ENCODE data around the gene CTIF.

Gene CTIF

DNA sequence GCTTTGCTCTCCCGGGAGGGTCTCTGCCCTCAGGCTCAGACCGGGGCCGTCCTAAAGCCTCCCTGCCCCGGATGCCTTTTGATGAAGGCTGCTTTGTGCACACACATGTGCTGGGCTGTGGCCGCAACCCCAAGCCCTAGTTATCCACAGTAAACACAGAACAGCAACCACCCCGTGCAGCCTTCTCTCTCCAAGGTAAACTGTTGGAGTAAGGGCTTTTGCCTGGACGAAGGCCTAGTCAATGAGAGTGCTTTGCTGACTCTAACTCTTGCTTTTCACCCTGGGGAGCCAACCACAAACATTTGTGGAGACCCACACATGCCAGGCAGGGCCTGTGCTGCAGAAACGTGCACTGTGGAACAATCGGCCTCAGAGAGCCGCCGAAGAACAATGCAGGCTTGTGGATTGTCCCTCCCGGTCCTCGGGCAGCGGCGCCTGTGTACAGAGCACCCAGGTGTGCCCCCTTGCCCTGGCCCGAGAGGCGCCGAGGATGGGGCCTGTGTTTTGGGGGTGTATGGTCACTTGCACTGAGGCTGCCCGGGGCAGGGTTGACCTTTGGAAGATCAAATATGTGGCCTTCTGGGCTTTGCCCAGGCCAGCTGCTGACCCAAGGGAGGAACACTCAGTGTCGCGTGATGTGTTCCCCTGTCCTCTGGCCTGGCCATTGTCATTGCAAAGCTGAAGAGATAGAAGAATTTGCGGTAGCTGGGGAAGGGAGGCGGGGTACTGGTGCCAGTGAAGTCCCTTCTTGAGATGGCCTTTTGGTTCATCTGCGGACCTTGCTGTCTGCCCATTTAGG, 37.0 kb downstream of the CTIF start:
- DNase-seq, result no peak

DNA sequence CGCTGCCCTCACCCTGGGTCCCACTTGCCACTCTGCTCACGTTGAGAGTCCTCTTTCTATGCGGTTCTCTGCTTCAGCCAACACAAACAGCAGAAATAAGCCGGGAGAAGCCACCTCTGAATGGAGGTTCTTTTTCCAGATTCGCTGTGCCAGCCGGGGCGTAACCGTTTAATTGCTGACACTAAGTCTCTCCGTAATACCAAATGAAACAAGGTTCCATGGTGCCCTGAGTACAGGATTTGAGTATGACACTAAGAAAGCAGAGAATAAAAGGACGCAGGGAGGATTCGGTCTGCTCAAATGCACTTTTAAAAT, 37.6 kb downstream of the CTIF start:
- no peak for DNase-seq

DNA sequence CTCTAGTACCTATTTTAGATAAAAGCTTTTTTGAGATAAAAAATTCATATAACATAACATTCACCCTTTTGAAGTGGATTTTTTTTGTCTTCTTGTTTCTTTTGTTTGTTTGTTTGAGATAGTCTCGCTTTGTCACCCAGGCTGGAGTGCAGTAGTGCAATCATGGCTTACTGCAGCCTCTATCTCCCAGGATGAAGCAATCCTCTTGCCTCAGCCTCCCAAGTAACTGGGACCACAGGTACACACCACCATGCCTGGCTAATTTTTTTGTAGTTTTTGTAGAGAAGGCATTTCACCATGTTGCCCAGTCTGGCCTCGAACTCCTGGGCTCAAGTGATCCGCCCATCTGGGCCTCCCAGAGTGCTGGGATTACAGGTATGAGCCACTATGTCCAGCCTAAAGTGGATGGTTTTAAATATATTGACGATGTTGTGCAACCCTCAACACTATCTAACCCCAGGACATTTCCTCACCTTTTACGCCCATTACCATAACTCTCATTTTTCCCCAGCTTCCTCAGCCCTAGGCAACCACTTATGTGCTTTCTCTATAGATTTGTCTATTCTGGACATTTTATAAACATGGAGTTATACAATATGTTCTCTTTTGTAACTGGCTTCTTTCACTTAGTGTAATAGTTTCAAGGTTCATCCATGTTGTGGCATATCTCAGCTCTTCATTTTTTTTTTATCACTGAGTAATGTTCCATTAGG, 38.8 kb downstream of the CTIF start:
- no peak for DNase-seq

DNA sequence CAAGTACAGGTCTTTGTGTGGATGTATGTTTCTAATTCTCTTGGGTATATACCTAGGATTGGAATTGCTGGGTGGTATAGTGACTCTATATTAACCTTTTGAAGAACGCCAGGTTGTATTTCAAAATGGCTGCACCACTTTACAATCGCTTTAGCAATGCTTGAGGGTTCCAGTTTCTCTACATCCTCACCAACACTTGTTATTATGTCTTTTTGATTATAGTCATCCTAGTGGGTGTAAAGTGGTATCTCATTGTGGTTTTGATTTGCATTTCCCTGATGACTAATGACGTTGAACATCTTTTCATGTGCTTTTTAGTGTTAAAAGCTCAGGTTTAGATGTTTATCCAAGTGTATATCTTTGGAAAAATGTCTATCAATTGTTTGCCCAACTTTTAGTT, 39.5 kb downstream of the CTIF start:
- DNase-seq, result no peak

DNA sequence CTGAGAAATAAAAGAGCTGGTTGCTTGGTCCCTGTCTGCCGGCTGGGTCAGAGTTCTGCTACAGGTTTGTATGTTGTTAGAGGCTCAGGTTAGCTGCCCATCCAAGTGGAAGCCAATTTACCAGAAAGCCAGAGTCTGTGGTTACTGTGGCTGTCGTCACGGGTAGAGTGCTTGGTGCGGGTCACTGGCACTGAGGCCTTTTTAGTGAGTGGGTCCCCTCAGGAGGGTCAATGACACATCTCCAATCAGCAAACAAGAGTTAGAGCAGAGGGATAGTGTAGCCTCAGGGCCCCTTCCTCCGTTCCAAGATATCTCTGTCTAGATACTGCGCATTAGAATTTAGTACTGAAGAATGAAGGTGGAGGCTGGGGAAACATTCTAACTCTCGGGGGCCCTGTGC, 41.2 kb downstream of the CTIF start:
- no peak for DNase-seq

DNA sequence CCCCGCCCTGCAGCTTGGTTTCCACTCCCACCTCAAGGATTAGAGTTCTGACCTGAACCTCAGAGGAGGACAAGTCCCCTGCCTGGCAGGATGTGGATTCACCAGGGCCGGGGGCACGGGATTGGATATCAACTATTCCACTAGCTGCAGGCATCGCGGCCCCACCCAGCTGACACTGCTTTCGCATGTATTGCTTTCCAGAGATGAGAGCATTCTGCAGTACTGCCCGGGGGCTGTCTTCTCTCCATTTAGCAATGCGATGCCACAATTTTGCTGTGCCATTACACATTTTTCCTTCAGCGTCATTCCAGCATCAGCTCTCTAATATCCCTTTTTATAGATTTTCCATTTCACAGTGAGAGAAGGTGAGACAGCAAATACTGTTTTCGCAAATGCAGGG, 42.0 kb downstream of the CTIF start:
- DNase-seq, result no peak

DNA sequence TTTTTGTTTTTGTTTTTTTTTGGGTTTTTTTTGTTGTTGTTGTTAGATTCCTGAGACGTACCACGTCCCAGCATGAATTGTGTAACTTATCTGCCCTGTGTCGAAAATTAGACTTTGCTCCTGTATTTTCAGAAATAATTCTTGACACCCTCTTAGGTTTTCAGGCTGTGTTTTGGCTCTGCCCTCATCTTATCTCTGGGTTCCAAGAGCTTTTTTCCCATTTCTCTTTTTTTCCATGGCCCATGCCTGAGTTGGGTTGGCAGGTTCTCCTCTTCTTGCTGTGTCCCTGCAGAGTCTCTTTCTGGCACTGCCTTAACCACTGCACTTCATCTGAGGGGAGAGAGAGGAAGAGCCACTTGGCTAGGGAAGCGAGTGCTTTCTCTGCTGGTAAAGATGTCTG, 42.4 kb downstream of the CTIF start:
- no peak for DNase-seq

DNA sequence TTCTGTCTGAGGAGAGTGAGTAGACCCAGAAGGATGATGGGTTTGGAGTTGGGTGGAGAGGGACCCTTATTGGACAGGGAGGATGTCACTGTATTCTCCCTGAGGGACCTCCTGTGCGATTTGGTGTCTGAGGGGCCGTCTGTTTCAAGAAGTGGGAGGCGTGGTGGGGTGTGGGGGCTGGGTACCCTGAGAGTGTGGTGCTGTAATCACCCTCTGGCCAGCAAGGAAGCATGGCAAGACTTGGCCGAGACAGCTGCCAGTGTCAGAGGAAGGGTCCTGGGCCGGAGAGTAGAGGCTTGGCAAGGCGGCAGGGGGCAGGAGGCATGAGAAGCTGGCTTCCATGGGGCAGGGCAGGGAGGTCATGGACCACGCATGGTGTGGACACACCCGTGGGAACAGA, 43.1 kb downstream of the CTIF start:
- no peak for DNase-seq

DNA sequence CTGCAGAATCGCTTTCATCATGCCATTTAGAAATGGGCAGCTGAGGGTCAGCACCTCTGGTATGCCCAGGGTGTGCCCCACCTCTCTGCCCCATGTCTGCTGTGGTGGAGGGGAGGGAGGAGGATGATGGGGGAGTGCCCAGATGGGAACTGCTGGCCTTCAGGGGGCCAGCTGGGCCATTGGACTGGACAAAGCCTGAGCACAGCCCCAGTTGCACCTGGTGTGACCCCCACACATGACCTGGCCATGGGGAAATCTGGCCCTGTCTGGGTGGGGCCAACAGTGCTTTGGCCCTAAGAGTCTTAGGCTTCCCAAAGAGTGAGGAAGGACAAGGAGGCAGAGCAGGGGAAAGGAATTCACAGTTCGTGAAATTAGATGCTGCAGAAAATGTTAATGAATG, 44.1 kb downstream of the CTIF start:
- no peak for DNase-seq

DNA sequence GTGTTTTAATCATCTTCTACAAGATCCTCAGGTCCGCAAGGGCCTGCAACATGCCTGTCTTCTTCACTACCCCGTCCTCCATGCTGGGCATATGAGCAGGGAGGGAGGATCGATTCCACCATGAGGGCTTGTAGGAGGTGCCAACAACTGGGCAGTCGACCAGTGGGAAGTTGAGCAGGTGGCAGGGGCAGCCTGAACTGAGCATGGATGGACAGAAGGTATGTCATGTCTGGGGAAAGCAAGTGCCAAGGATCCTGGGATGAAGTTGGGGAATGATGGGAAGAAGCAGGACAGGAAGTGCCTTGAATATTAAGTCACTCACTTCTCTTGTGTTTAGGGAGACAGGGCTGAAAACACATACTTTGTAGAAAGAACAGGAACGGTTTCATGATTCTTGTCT, 44.7 kb downstream of the CTIF start:
- no peak for DNase-seq

DNA sequence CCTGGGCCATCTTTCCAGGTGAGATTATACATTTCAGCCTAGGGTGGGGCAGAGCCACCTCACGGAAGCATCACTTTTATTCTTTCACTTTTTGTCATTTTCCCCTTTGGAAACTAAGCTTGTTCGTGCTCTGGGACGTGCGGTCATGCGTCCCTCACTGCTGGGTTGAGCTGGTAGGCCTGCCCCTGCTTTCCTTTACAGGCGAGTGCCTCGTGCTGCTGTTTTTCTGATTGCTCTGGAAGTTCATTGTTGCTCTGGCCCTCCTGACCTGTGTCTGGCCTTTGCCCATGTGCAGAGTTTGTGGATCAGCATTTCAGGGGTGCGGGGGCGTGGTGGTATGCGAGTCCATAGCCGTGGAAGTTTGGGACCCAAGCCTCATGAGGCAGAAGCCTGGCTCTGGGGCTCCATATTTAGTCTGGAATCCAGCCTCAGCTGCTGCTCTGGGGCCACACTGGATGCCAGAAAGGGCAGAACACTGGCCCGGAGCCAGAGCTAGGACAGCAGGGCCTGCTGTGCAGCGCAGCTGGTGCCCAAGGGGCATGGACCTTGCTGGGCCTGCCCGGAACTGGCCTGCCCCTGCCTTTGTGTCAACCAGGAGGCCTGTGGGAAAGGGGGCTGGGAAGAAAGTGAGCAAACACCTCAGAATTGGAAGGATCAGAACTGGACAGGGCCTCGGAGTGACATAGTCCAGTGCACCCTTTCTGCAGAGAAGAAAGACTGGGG, 51.1 kb downstream of the CTIF start:
- DNase-seq, result no peak

DNA sequence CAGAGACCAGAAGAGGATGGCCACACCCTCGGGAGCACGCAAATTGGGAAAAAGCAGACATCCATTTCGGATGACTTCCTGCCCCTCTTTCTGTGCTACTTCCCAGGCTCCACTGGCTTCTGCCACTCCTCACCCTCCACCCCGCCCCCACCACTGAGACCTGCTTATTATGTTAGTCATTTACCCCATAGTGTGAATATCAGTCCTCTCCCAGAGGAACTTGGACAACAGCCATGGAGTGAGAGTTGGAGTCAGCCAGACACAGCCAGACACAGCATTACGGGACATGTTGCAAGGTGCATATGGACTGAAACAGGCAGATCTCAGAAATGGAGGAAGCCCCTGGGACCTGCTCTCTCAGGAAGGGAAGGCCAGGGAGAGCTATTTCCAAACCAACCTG, 51.8 kb downstream of the CTIF start:
- no peak for DNase-seq

DNA sequence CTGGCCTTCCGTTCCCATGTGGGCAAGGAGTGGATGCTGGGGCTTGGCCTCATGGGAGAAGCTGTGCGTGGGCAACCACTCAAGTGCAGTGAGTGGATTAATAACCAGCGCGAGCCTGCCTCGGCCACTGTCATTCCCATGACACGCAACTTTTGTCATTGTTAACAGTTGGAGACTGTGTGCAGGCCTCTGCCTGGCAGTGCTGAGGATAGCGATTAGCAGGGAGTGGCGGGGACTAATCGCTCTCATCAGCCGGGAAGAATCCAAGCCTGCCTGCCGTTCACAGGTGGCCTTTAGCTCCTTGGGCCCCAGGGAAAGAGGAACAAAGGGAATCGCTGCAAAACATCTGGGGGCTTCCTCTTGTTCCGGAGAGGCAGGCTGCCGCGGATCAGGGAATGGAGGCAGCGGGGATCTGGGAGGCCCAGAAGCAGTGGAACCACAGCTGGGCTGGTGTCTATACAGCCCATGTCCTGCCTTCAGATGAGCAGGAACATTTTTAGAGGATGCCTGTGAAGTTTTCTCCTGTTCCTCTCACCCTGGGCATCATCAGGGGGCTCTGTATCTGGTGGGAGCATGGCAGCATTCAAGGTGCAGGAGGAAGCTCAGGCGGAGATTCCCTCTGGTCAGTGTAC, 53.8 kb downstream of the CTIF start:
- no peak for DNase-seq

DNA sequence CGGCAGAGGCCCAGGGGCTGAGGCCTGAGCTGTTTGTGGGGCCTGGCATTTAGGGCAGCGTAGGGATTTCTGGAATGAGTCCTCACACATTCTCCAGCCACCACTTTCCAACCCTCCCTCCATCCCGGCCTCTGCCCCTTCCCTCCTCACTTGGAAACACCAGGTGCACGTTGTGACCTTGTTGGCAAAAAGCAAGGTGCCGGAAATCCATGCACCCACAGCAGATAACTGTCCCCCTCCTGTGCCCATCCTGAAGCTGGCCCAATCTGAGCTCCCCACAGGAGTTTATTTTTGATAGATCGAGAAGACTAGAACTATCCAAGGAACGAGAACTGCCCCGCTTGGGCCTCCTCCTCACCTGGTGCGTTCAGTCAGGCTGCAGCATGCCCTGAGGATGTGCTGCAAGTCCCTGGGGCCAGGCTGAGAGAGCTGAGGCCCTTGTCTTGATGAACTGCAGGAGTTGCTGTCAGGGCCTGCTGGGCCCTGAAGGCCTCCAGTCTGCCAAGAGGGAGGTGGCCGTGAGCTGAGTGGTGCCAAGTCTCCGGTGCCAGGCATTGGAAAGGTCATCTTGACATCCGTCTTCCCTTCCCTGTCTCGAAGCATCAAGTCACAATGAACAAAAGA, 55.8 kb downstream of the CTIF start:
- no peak for DNase-seq

DNA sequence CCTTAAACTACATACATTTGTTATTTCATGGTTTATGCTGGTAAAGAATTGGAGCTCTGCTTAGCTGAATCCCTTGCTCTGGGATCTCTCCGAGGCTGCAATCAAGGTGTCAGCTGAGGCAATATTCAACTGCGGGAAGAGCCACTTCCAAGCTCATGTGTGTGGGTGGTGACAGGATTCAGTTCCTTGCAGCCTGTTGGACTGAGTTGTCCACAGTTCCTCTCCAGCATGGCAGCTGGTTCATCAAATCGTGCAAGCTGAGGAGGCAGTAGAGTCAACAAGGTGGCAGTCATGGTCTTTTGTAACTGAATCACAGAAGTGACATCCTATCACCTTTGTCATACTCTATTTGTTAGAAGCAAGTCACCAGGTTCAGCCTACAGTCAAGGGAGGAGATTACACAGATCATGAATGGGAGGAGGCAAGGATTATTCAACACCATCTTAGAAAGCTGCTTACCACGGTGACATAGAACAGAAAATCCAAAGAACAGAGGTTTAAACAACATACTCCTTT, 56.9 kb downstream of the CTIF start:
- no peak for DNase-seq

DNA sequence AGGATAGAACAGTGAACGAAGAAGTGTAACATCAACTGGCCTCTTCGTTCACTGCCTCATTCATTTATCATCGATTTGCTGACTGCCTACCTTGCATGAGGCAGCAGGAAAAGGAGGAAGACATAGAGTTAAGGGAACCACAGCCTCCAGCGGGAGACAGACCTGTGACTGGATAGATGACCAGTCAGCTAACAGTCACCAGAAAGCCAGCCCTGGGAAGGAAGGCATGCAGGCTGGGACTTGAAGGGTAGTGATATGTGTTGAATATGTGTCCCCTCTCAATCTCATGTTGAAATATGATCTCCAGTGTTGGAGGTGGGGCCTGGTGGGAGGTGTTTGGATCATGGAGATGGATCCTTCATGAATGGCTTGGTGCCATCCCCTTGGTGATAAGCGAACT, 58.3 kb downstream of the CTIF start:
- DNase-seq, result no peak

DNA sequence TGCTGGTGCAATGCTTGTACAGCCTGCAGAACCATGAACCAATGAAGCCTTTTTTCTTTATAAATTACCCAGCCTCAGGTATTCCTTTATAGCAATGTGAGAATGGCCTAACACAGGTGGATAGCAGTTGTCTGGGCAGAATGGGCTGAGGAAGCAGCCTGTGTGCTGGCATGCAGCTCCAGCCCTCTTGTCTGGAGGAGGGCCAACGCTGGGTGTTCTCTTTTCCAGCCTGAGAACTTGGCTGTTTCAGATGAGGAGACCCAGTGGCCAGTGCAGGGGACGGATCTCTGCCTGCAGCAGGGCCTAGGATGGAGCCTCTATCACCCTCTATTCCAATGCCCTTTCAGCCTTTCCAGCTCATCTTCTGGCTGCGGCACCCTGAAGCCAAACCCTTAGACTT, 58.8 kb downstream of the CTIF start:
- no peak for DNase-seq

DNA sequence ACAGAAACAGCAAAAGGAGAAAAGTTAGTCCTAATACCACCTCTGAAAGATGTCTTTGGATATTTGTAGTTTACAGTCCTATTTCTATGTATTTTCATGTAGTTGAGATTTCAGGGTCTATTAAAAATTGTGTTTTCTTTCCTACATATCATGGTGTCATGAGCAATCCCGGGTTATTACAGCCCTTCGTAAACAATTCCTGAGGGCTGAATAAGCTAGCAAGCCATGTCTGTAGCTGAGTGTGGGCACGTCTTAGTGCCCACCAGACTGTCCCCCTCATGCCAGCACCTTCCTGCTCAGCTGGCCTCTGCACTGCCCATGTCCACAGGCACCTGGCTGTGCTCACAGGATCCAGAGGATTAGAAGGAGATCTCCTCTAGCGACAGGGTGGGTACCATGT, 60.6 kb downstream of the CTIF start:
- DNase-seq, result no peak

DNA sequence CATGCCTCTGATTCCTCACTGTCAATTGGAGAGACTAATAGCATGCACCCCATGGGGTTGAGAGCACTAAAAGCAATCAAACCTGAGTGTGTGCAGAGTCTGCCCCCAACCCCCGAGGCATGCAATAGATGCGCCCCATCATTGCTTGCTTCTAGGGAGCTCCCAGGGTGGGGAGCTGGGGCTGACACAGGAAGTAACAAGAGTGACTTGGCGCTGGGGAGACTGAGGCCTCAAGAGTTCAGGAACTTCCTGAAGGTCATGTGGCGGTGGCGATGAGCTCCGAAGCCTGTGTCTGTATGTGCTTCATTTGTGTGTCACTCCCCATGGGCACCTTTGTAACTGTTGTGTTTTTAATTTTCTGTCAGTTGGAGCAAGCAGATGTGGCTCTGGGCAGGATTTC, 61.2 kb downstream of the CTIF start:
- DNase-seq, result no peak

DNA sequence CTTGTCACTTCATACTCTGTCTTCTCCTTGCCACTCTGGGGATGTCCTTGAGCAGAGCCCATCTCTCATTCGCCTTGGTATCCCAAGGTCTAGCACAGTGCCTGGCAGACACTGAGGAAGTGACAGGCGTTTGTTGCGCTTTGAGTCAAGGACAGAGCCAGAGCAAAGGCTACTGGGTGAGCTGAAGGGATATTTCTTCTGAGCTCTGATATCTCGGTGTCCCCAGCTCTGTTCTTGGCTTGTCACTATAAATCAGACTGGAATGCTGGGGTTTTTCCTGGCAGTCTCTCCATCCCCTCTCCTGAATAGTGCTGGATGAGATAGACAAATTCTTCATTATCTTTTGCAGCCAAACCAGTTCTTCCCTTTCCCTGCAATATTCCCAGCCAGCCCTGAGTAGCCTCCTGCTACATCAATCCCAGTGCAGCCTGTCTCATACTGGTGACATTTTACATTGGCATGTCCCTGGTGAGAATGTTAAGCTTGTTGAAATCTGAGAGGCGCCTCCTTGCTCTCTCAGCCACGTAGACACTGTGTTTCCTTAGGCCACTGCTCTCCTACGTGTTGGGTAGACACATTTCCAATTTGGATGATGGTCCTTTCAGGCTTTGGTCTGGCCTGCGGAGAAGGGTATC, 61.7 kb downstream of the CTIF start:
- DNase-seq, result no peak

DNA sequence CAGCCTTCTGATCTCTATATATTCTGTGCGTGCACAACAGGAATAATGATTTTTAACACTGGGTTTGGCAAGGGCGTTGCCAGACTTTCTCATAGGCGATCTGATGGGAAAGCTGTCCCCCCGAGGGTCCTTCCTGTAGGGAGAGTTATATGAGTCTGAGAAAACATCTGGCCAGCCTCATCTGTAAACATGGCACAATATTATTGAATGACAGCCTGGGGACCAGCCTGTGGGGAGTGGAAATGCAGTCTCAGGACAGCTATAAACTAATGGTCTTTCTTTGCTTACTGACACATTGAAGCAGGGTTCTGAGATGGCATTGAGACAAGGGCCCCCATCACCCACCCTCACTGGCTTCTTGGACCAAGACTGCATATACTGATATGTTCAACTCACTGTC, 62.5 kb downstream of the CTIF start:
- no peak for DNase-seq

DNA sequence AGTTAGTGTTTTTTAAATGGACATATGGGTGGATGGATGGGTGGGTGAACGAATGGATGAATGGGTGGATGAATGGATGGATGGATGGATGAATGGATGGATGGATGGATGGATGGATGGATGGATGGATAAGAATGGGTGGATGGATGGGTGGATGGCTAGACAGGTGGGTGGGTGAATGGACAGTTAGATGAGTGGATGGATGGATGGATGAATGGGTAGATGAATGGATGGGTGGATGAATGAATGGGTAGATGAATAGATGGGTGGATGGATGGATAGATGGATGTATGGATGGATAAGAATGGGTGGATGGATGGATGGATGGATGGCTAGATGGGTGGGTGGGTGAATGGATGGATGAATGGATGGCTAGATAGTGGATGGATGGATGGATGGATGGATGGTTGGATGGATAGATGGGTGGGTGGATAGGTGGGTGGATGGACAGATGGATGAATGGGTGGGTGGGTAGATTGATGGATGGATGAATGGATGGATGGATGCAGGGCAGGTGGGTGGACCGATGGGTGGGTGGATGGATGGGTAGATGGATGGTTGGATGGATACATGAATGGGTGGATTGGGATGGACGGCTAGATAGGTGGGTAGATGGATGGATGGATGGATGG, 64.0 kb downstream of the CTIF start:
- DNase-seq, result no peak

Measured in cortex of kidney (tissue), 1 donor.